GM13977 (cell line): ENCODE data around the gene SLC41A3.

Experiments used
- DNase-seq: peaks from one replicate; pipeline ENCODE4 v3.0.0; 2012; ENCODE audit warnings: low spot score
- CTCF ChIP-seq: IDR thresholded peaks from 2 replicates; pipeline ENCODE4 v1.5.1; 2012; ENCODE audit warnings: mild to moderate bottlenecking, control low read depth; ENCODE audit not compliant: insufficient read depth; ENCODE audit errors: extremely low read depth, missing control alignments
- in situ Hi-C: fragments of 300-500 bp; cut with MboI; formaldehyde crosslinking; loops from one replicate; pipeline ENCODE4 v1.12.0; 2022; ENCODE audit warnings: low sequenced_read_pairs, low pct_unique_long_range_greater_than_20kb, mixed read lengths, inconsistent platforms; ENCODE audit not compliant: unreplicated experiment

Gene SLC41A3

DNA sequence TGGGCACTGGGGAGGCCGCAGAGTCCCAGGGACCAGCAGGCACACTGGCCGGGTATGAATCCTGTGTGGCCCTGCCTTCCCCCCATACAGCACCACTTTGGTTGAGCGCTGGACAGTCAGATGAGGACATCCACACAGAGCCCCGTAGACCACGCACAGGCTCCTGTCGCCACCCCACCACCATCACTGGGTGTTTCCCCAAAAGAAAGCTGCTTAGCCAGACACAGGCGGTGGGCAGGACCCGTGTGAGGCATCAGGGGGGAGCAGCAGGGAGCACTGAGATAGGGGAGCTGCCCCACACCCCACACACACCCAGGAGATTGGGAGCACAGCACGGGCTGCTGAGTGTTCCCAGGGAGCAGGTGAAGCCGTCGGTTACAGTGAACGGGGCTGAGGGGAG lies 42.4 kb upstream of the SLC41A3 start:
- no peak for TF ChIP-seq CTCF
- in situ Hi-C loops: no loop called here
- DNase-seq: no peak

DNA sequence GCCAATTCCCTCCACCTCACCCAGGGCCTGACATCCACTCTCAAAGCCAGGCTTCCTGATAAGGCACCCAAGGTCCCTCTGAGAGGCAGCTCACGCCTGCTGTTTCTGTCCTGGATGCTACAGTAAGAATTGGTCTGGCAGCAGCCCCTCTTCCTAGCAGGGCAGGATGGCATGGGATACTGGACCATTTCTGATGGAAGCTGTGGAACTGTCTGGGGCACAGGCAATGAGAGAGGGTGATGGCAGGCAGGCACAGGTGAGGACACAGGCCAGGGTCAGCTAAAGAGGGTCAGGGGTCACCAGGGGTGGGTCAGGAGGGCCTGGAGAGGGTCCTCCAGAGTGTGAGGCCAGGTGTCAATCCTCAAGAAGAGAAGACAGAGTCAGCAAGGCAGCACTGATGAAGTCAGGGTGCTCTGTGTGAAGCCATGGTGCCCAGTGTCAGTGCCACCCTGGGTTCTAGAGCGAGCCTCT lies 41.9 kb upstream of the SLC41A3 start:
- in situ Hi-C loops: no loop called here
- DNase-seq: no peak

DNA sequence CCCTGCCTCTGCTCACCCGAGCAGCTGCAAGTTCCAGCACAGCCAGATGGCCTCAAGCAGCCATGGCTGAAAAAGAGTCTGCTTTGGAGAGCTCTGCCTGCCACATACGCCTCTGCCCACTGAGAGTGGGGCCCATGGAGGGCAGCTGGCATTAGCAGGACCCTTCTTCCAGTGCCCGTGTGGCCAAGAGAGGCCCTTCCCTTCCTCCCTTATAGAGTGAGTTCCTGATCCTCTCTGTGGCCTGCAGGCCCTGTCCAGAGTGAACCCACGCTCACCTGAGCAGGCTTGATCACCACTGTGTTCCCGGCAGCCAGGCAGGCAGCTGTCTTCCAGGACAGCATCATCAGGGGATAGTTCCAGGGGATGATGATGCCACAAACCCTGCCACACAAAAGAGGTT lies 41.4 kb upstream of the SLC41A3 start:
- no peak for DNase-seq
- no peak for TF ChIP-seq CTCF
- in situ Hi-C loops: no loop called here

More for the DNA sequence above, 41.9 kb upstream of the SLC41A3 start:
- TF ChIP-seq CTCF: no peak

DNA sequence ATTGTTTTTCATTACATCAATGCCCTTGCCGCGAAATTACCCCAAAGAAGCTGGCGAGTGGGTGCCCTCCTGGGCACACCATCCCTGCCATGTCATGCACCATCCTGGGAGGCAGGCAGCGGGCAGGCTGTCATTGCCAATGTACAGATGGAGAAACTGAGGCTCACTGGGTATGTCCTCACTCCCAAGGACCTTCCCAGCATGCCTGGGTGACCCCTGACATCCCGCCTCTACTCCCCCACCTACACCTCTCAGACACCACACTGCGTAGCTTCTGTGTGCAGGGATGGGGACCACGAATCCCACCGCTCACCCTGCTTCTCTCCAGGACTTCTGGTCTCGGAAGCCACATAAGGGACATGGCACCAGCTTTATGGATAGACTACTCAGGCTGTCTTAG lies 41.0 kb upstream of the SLC41A3 start:
- no peak for DNase-seq
- in situ Hi-C loops: no loop called here
- no peak for TF ChIP-seq CTCF

DNA sequence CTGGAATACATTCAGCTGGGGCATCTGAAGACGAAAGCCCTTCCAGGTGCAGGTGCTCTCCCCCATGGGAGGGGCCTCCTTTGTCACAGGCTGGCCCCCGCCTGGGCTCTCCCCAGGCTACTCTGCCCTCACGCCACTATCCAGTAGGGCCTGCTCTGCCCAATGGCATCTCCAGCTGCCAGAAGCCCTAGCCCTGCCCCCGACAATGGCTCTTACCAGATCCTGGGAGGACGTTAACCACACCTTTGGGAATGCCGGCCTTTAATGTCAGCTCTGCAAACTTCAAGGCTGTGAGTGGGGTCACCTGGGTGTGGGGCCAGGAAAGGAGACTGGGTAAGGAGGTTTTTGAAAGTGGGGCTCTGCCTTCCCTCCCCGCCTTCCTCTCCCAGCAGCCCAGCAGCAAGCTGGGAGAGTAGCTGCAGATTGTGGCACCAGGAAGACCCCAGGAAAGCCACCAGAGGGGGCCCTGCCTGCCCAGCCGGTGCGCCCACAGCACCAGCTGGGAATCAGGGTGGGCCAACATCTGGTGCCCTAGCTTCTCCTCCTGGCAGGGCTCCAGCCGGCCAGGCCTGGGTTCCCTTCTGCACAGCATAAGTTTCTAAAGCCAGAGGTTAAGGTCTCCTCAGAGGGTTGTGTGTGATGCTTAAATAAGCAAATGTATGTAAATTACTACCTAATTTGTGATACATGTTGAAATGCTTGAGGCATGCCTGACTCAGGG lies 40.4 kb upstream of the SLC41A3 start:
- in situ Hi-C loops: no loop called here
- DNase-seq: no peak
- TF ChIP-seq CTCF: no peak

DNA sequence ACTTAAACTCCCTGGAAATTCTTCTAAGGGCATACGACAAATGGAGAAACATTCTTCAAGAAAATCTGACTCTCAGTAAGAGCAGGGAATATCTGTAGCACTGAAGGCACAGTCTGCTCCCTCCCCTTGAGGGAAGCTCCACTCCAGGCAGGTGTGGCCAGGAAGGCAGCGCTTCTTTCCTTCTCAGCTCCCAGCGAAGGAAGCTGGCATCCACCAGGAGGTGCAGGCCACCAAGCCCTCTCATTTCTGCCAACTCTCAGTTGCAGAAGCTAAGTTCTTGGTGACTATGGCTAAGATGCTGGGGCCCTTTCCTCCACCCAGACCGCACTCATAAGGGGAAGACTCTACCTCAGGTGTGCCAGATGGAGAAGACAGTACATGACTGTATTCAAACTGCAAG lies 37.7 kb upstream of the SLC41A3 start:
- in situ Hi-C loops: no loop called here
- no peak for TF ChIP-seq CTCF
- no peak for DNase-seq

GRCh38 chr3:126121074-126121473 lies 37.1 kb upstream of the SLC41A3 start:
- in situ Hi-C loops: no loop called here
- no peak for DNase-seq
- no peak for TF ChIP-seq CTCF
